HepG2 (cell line): Measurements from ENCODE around the gene BST1. TPM values are rescaled to one million over a fixed set of nuclear protein-coding genes. Genes with fewer than 3 reads are reported as not detected.

Source experiments
- ATAC-seq: fragments of 200-7000 bp; cut with Tn5 transposase; 3 replicates; pipeline ENCODE4 v1.9.1; 2020; ENCODE audit warnings: mild to moderate bottlenecking, moderate library complexity
- BruUV-seq: library from RNA; stranded (reverse); fragments of 400-500 nt; replicated peaks from 2 replicates; lab custom pipeline; 2021; lab: Mats Ljungman, UMichigan
- CTCF ChIA-PET: fragments of 300-600 bp; formaldehyde crosslinking; extraction: SDS; loops from one replicate; lab custom pipeline; 2021; ENCODE audit warnings: low total read pairs, inconsistent platforms, low intra/inter-chr PET ratio; lab: Yijun Ruan, JAX
- POLR2A ChIA-PET: fragments of 350-600 bp; sonication (Branson Sonifier 250); formaldehyde crosslinking; loops from one replicate; lab custom pipeline; 2020; ENCODE audit warnings: antibody characterized with exemption, inconsistent platforms; lab: Yijun Ruan, JAX
- DNase-seq: peaks from one replicate; pipeline ENCODE4 v3.0.0-alpha.2; 2015; ENCODE audit warnings: low spot score
- FAIRE-seq: peaks from 3 replicates; lab custom pipeline; 2011; peaks lifted over from hg19 to GRCh38; lab: Jason Lieb, UNC
- H2AFZ ChIP-seq: one replicate; pipeline ENCODE4 v1.6.1; 2011; ENCODE audit warnings: low read length, inconsistent platforms
- H3K27ac ChIP-seq: fragments of 300-600 bp; 3 replicates; pipeline ENCODE4 v1.8.0; 2011; ENCODE audit warnings: mixed run types, mild to moderate bottlenecking, mixed read lengths, low read length, inconsistent platforms; ENCODE audit not compliant: insufficient read depth; ENCODE audit errors: extremely low read length
- H3K27me3 ChIP-seq, 2 experiments: fragments of 200-600 bp in 1 of 2; 2 replicates in 1 of 2; 3 replicates in 1 of 2; pipeline versions ENCODE4 v1.6.0 to v1.8.0; 2011; ENCODE audit warnings: low read length in 2 of 2, mild to moderate bottlenecking in 2 of 2, moderate library complexity in 2 of 2, inconsistent platforms in 1 of 2; ENCODE audit not compliant: insufficient read depth in 2 of 2, control insufficient read depth in 1 of 2
- H3K36me3 ChIP-seq, 2 experiments: fragments of 200-600 bp in 1 of 2; replicated peaks in 1 of 2; 2 replicates in 1 of 2; 3 replicates in 1 of 2; pipeline versions ENCODE4 v1.5.1 to v1.8.0; 2011; ENCODE audit warnings: low read length in 2 of 2, inconsistent platforms in 1 of 2; ENCODE audit not compliant: insufficient read depth in 2 of 2, control insufficient read depth in 1 of 2
- H3K4me1 ChIP-seq: 2 replicates; pipeline ENCODE4 v1.5.1; 2012; ENCODE audit warnings: low read length, inconsistent platforms; ENCODE audit not compliant: insufficient read depth
- H3K4me2 ChIP-seq: 2 replicates; pipeline ENCODE4 v1.6.0; 2011; ENCODE audit warnings: low read depth, low read length, inconsistent platforms
- H3K4me3 ChIP-seq, 3 experiments: fragments of 200-600 bp in 1 of 3; sonication (generic), shearing (Covaris generic) in 1 of 3; replicated peaks in 1 of 3; 2 replicates each; pipeline ENCODE4 v1.5.1; 2011 to 2016; ENCODE audit warnings: low read length in 3 of 3, inconsistent platforms in 2 of 3, low read depth in 2 of 3, mild to moderate bottlenecking in 2 of 3, control low read depth in 1 of 3, mixed read lengths in 1 of 3; ENCODE audit not compliant: insufficient read depth in 1 of 3
- H3K79me2 ChIP-seq: one replicate; pipeline ENCODE4 v1.6.1; 2011; ENCODE audit warnings: low read length, inconsistent platforms; ENCODE audit not compliant: insufficient read depth
- H3K9ac ChIP-seq: 2 replicates; pipeline ENCODE4 v1.6.0; 2011; ENCODE audit warnings: mild to moderate bottlenecking, low read depth, low read length, inconsistent platforms; ENCODE audit not compliant: insufficient read depth
- H3K9me3 ChIP-seq: 2 replicates; pipeline ENCODE4 v1.5.1; 2012; ENCODE audit warnings: mild to moderate bottlenecking, low read length
- H4K20me1 ChIP-seq: 2 replicates; pipeline ENCODE4 v1.6.0; 2011; ENCODE audit warnings: inconsistent platforms, mild to moderate bottlenecking, low read length, moderate library complexity; ENCODE audit not compliant: insufficient read depth
- FOXK1 ChIP-seq: sonication (generic); formaldehyde crosslinking; IDR thresholded peaks from 2 replicates; pipeline ENCODE4 v1.4.0; 2020; ENCODE audit warnings: low read depth, missing genetic modification reagents, borderline replicate concordance
- MXI1 ChIP-seq: IDR thresholded peaks from 3 replicates; pipeline ENCODE4 v1.6.1; 2012; ENCODE audit warnings: low read depth, low read length, inconsistent platforms, borderline replicate concordance
- TCF12 ChIP-seq, 2 experiments: fragments of 450-650 bp in 1 of 2; sonication (generic) in 1 of 2; formaldehyde crosslinking in 1 of 2; IDR thresholded peaks; 2 replicates each; pipeline versions ENCODE4 v1.6.1 to v1.8.0; 2017 to 2022; ENCODE audit warnings: antibody characterized with exemption in 1 of 2, mild to moderate bottlenecking in 1 of 2, missing genetic modification reagents in 1 of 2, moderate library complexity in 1 of 2
- ZNF296 ChIP-seq: sonication (generic); formaldehyde crosslinking; conservative IDR thresholded peaks from 2 replicates; pipeline ENCODE4 v1.5.0; 2020; ENCODE audit warnings: mild to moderate bottlenecking, missing genetic modification reagents
- WGBS: methylation state at CpG from one replicate; pipeline ENCODE4 v1.1.6; 2017; ENCODE audit warnings: low lambda C conversion rate; 5-methylcytosine and 5-hydroxymethylcytosine counted together
- in situ Hi-C: cut with HindIII; loops from 2 replicates; pipeline ENCODE4 v1.10.0; 2017; ENCODE audit warnings: low pct_unique_long_range_greater_than_20kb; ENCODE audit not compliant: extremely low pct_ligation_motif_present
- intact Hi-C: fragments of 100-400 bp; cut with micrococcal nuclease; formaldehyde crosslinking; loops from one replicate; pipeline ENCODE4 v1.10.0; 2022; ENCODE audit not compliant: unreplicated experiment
- polyA plus RNA-seq, 8 experiments: library from polyadenylated mRNA; depleted of rRNA in 3 of 8; stranded (reverse) in 7 of 8; unstranded in 1 of 8; fragments of >200 nt; fragmentation: Illumina TruSeq in 4 of 8; extraction: Trizol in 4 of 8; gene quantifications; 2 replicates each; pipeline versions ENCODE4 v1.2.1 to v1.2.3, GENCODE V29; 2011 to 2016; ENCODE audit warnings: low read depth in 4 of 8, missing spikeins in 1 of 8, mixed read lengths in 1 of 8; ENCODE audit not compliant: insufficient read depth in 1 of 8
- total RNA-seq, 5 experiments: library from RNA; depleted of rRNA; stranded (reverse); fragments of >200 nt; fragmentation: Illumina TruSeq; extraction: Trizol; gene quantifications; 2 replicates each; pipeline ENCODE4 v1.2.3, GENCODE V29; 2016; ENCODE audit warnings: low read depth in 1 of 5
- TF ChIP-seq, protein P1 (sequence below): sonication (generic); formaldehyde crosslinking; IDR thresholded peaks from 2 replicates; pipeline ENCODE4 v1.5.1; 2020; ENCODE audit warnings: missing genetic modification reagents, mild to moderate bottlenecking, borderline replicate concordance
- TF ChIP-seq, protein P2 (sequence below): sonication (generic); formaldehyde crosslinking; IDR thresholded peaks from 2 replicates; pipeline ENCODE4 v1.4.0; 2020; ENCODE audit warnings: missing genetic modification reagents, borderline replicate concordance

Gene BST1
- total and polyA plus RNA-seq, 2 of the 13 experiments (the other 11 are each of a cell fraction or from before 2014, with no cell fraction given) = 0.09 to 0.49 TPM

DNA sequence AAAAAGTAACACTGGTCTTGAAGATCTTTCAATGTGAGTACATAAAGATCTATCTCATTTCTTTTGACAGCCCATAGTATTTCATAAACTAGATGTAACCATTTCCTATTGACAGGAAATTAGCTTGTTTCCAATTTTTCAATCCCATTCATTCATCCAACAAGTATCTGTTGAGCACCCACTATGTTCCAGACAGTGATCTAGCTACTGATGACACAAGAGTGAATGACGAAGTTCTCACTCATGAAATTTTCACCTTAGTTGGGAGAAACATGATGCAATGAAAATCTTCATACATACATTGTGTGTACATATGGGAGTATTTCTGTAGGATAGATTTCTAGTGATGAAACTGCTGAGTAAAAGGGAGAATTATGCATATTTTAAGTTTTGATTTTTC is 76.9 kb downstream of the BST1 start:
- Histone ChIP-seq H4K20me1 (no peaks in the 10 kb centered on the region), H3K9me3 (no peaks in the 10 kb centered on the region), H2AFZ (no peak overlapping the region), H3K9ac (no peak overlapping the region), H3K4me1 (peaks cover 17% of the 10 kb centered on the region; the same call in 1 of the 2 replicates), H3K27ac (no peak overlapping the region), H3K79me2 (no peaks in the 10 kb centered on the region), H3K36me3 (no peaks in the 10 kb centered on the region), H3K4me2 (peak overlapping the region; percentile 64; the same call in 1 of the 2 replicates), H3K27me3 (peaks cover 4 to 39% of the 10 kb centered on the region in 2 experiments), H3K4me3 (no peak overlapping the region)
- FAIRE-seq = no peak
- in situ Hi-C loops (no loop called here), intact Hi-C loops (no loop called here)
- no peak for ATAC-seq
- no peak for DNase-seq
- 75% methylated on average over 1 of the region's 1 CpG for WGBS
- ChIA-PET CTCF (no interaction called here), POLR2A (no interaction called here)
- no TSS peak for BruUV-seq
- TF ChIP-seq TCF12 (IDR thresholded peaks at IDR 0.05) (no peak), TCF12 (CRISPR knock-in tag; IDR thresholded peaks at IDR 0.05) (no peak), FOXK1 (CRISPR knock-in tag) (no peak), ZNF296 (CRISPR knock-in tag) (no peak), MXI1 (no peak)
- TF ChIP-seq, protein P1, sequence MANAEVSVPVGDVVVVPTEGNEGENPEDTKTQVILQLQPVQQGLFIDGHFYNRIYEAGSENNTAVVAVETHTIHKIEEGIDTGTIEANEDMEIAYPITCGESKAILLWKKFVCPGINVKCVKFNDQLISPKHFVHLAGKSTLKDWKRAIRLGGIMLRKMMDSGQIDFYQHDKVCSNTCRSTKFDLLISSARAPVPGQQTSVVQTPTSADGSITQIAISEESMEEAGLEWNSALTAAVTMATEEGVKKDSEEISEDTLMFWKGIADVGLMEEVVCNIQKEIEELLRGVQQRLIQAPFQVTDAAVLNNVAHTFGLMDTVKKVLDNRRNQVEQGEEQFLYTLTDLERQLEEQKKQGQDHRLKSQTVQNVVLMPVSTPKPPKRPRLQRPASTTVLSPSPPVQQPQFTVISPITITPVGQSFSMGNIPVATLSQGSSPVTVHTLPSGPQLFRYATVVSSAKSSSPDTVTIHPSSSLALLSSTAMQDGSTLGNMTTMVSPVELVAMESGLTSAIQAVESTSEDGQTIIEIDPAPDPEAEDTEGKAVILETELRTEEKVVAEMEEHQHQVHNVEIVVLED (CRISPR knock-in tag) = no peak
- TF ChIP-seq, protein P2, sequence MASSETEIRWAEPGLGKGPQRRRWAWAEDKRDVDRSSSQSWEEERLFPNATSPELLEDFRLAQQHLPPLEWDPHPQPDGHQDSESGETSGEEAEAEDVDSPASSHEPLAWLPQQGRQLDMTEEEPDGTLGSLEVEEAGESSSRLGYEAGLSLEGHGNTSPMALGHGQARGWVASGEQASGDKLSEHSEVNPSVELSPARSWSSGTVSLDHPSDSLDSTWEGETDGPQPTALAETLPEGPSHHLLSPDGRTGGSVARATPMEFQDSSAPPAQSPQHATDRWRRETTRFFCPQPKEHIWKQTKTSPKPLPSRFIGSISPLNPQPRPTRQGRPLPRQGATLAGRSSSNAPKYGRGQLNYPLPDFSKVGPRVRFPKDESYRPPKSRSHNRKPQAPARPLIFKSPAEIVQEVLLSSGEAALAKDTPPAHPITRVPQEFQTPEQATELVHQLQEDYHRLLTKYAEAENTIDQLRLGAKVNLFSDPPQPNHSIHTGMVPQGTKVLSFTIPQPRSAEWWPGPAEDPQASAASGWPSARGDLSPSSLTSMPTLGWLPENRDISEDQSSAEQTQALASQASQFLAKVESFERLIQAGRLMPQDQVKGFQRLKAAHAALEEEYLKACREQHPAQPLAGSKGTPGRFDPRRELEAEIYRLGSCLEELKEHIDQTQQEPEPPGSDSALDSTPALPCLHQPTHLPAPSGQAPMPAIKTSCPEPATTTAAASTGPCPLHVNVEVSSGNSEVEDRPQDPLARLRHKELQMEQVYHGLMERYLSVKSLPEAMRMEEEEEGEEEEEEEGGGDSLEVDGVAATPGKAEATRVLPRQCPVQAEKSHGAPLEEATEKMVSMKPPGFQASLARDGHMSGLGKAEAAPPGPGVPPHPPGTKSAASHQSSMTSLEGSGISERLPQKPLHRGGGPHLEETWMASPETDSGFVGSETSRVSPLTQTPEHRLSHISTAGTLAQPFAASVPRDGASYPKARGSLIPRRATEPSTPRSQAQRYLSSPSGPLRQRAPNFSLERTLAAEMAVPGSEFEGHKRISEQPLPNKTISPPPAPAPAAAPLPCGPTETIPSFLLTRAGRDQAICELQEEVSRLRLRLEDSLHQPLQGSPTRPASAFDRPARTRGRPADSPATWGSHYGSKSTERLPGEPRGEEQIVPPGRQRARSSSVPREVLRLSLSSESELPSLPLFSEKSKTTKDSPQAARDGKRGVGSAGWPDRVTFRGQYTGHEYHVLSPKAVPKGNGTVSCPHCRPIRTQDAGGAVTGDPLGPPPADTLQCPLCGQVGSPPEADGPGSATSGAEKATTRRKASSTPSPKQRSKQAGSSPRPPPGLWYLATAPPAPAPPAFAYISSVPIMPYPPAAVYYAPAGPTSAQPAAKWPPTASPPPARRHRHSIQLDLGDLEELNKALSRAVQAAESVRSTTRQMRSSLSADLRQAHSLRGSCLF (CRISPR knock-in tag) = no peak
